GM23248 (cell line): Measurements from ENCODE around the gene CNGA2. TPM values are rescaled to one million over a fixed set of nuclear protein-coding genes. Genes with fewer than 3 reads are reported as not detected.

Experiments used
- DNase-seq: peaks from one replicate; pipeline ENCODE4 v3.0.0-alpha.2; 2015
- H2AFZ ChIP-seq: fragments of 200-600 bp; sonication (generic); 2 replicates; pipeline ENCODE4 v1.6.1; 2016; ENCODE audit warnings: antibody characterized with exemption
- H3F3A ChIP-seq: fragments of 200-600 bp; sonication (generic); 2 replicates; pipeline ENCODE4 v1.6.1; 2016; ENCODE audit warnings: mild to moderate bottlenecking, antibody characterized with exemption, mixed run types; ENCODE audit not compliant: insufficient read depth
- H3K27ac ChIP-seq: fragments of 200-600 bp; sonication (generic); 2 replicates; pipeline ENCODE4 v1.5.1; 2016; ENCODE audit warnings: mild to moderate bottlenecking
- H3K27me3 ChIP-seq: fragments of 200-600 bp; sonication (generic); replicated peaks from 2 replicates; pipeline ENCODE4 v1.6.1; 2016; ENCODE audit warnings: mild to moderate bottlenecking; ENCODE audit not compliant: insufficient read depth
- H3K36me3 ChIP-seq: fragments of 200-600 bp; sonication (generic); 2 replicates; pipeline ENCODE4 v1.6.1; 2016; ENCODE audit warnings: low read depth, mild to moderate bottlenecking
- H3K4me1 ChIP-seq: fragments of 200-600 bp; sonication (generic); 2 replicates; pipeline ENCODE4 v1.6.1; 2016; ENCODE audit warnings: mild to moderate bottlenecking; ENCODE audit not compliant: insufficient read depth
- H3K4me2 ChIP-seq: fragments of 200-600 bp; sonication (generic); one replicate; pipeline ENCODE4 v1.6.1; 2016; ENCODE audit warnings: mild to moderate bottlenecking; ENCODE audit not compliant: unreplicated experiment
- H3K4me3 ChIP-seq: fragments of 200-600 bp; sonication (generic); 2 replicates; pipeline ENCODE4 v1.5.1; 2016; ENCODE audit warnings: mild to moderate bottlenecking
- H3K79me2 ChIP-seq: fragments of 200-600 bp; sonication (generic); 2 replicates; pipeline ENCODE4 v1.6.1; 2016; ENCODE audit warnings: mild to moderate bottlenecking; ENCODE audit not compliant: insufficient read depth
- H3K9ac ChIP-seq: fragments of 200-600 bp; sonication (generic); 2 replicates; pipeline ENCODE4 v1.6.1; 2016; ENCODE audit warnings: mild to moderate bottlenecking
- H3K9me2 ChIP-seq: fragments of 200-600 bp; sonication (generic); 2 replicates; pipeline ENCODE4 v1.6.1; 2016; ENCODE audit warnings: mixed run types, mild to moderate bottlenecking, moderate library complexity; ENCODE audit not compliant: insufficient read depth
- H3K9me3 ChIP-seq: fragments of 200-600 bp; sonication (generic); one replicate; pipeline ENCODE4 v1.6.1; 2017; ENCODE audit warnings: low read depth
- H4K20me1 ChIP-seq: fragments of 200-600 bp; sonication (generic); 2 replicates; pipeline ENCODE4 v1.6.0; 2016; ENCODE audit not compliant: insufficient read depth
- EZH2 ChIP-seq: fragments of 200-600 bp; sonication (generic); IDR thresholded peaks from 2 replicates; pipeline ENCODE4 v1.6.1; 2018; ENCODE audit warnings: antibody characterized with exemption, mild to moderate bottlenecking; ENCODE audit not compliant: insufficient read depth, poor library complexity, severe bottlenecking
- EZH2phosphoT487 ChIP-seq: fragments of 200-600 bp; sonication (generic); IDR thresholded peaks from 2 replicates; pipeline ENCODE4 v1.6.1; 2018; ENCODE audit warnings: antibody characterized with exemption, moderate library complexity, mild to moderate bottlenecking, low read depth; ENCODE audit not compliant: insufficient read depth
- WGBS, 2 experiments: methylation state at CpG; one replicate each; pipeline ENCODE4 v1.1.6; 2015 to 2017; ENCODE audit warnings: low lambda C conversion rate in 2 of 2, low coverage in 1 of 2; ENCODE audit errors: missing lambda C conversion rate in 2 of 2; 5-methylcytosine and 5-hydroxymethylcytosine counted together
- in situ Hi-C: fragments of 300-500 bp; cut with MboI; formaldehyde crosslinking; loops from 2 replicates; pipeline ENCODE4 v1.15.0; 2020
- polyA plus RNA-seq: library from polyadenylated mRNA; unstranded; fragments of >200 nt; fragmentation: Nextera tagmentation; extraction: Ambion mirVana; gene quantifications from 2 replicates; pipeline ENCODE4 v1.2.1, GENCODE V29; 2016
- total RNA-seq: library from RNA; depleted of rRNA; stranded (reverse); fragments of >200 nt; shearing (Covaris generic); gene quantifications from 2 replicates; pipeline ENCODE4 v1.2.3, GENCODE V29; 2014

Gene CNGA2
- total and polyA plus RNA-seq, 2 experiments from 2014 or later: not detected

DNA sequence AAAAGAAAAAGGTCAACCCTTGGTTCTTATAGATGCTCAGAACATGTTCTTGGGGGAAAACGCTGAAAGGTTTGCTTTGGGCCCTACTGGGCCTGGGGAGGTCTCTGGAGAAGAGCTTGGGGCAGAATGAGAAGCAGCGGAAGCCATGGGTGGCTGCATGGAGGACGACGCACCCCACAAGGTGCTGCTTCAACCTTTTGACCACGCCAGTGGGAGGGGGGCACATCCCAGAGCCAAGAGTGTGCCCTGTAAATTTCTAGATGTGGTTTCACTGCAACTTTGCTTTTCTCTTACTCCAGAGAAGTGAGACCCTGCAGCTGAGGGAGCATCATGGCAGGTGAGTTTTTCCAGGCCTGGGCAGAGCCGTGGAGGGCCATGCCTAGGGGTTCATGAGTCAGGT, 36.1 kb upstream of the CNGA2 start:
- Histone ChIP-seq H3K9ac (no peak overlapping the region), H3K4me1 (peaks cover 24% of the 10 kb centered on the region), H3K4me3 (no peak overlapping the region), H3K36me3 (no peaks in the 10 kb centered on the region), H3K9me2 (no peaks in the 10 kb centered on the region), H2AFZ (no peak overlapping the region), H3K4me2 (no peak overlapping the region), H3F3A (0 out of 2 replicates have a peak, but pooled peaks cover 4% of the 10 kb centered on the region), H3K27ac (no peak overlapping the region), H3K79me2 (no peaks in the 10 kb centered on the region), H3K9me3 (no peaks in the 10 kb centered on the region), H4K20me1 (no peaks in the 10 kb centered on the region), H3K27me3 (no peaks in the 10 kb centered on the region)
- TF ChIP-seq EZH2 (no peak), EZH2phosphoT487 (no peak)
- no peak for DNase-seq
- in situ Hi-C loops: no loop called here
- 79 to 83% methylated on average over 4 to 6 of the region's 6 CpGs for WGBS, 2 experiments

DNA sequence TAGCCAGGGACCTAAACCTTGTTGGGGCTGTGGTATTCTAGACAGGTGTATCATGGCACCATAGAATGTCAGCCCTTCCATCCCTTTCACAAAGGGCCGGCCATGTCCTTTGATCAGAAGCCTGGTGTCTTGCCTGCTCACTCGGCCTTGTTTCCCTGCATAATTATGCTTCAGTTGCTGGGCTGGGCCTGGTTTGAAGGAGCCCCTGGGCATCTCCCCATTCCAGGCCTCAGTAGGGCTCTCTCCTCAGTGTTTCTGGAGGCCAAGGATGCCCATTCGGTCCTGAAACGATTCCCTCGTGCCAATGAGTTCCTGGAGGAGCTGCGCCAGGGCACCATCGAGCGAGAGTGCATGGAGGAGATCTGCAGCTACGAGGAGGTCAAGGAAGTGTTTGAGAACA, 34.8 kb upstream of the CNGA2 start:
- in situ Hi-C loops: no loop called here
- Histone ChIP-seq H3K27me3 (no peaks in the 10 kb centered on the region), H3K27ac (no peak overlapping the region), H2AFZ (no peak overlapping the region), H3K36me3 (no peaks in the 10 kb centered on the region), H3K9ac (no peak overlapping the region), H3K4me2 (no peak overlapping the region), H3K4me3 (no peak overlapping the region), H4K20me1 (no peaks in the 10 kb centered on the region), H3K9me3 (no peaks in the 10 kb centered on the region), H3K9me2 (no peaks in the 10 kb centered on the region), H3K4me1 (peaks cover 25% of the 10 kb centered on the region), H3K79me2 (no peaks in the 10 kb centered on the region), H3F3A (0 out of 2 replicates have a peak, but pooled peaks cover 4% of the 10 kb centered on the region)
- 92 to 95% methylated on average over 7 to 9 of the region's 9 CpGs for WGBS, 2 experiments
- no peak for TF ChIP-seq EZH2phosphoT487
- no peak for TF ChIP-seq EZH2
- DNase-seq: no peak

DNA sequence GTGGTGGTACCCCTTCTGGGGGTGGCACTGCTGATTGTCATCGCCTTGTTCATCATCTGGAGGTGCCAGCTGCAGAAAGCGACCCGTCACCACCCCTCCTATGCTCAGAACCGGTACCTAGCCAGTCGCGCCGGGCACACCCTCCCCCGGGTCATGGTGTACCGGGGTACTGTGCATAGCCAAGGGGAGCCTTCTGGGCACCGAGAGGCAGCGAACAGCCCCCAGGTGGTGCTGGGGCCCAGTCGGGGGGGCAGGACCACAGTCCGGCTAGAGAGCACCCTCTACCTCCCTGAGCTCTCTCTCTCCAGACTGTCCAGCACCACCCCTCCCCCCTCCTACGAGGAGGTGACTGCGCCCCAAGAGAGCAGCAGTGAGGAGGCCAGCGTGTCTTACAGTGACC, 34.0 kb upstream of the CNGA2 start:
- H3K27me3 ChIP-seq: no peaks in the 10 kb centered on the region
- H3K4me3 ChIP-seq: no peak overlapping the region
- H3K27ac ChIP-seq: no peak overlapping the region
- H2AFZ ChIP-seq: no peak overlapping the region
- H3K79me2 ChIP-seq: no peaks in the 10 kb centered on the region
- no peaks in the 10 kb centered on the region for H3K9me3 ChIP-seq
- H3K4me2 ChIP-seq: no peak overlapping the region
- no peaks in the 10 kb centered on the region for H3K36me3 ChIP-seq
- TF ChIP-seq EZH2 (no peak), EZH2phosphoT487 (no peak)
- H3K9me2 ChIP-seq: no peaks in the 10 kb centered on the region
- 0 out of 2 replicates have a peak, but pooled peaks cover 4% of the 10 kb centered on the region for H3F3A ChIP-seq
- H4K20me1 ChIP-seq: no peaks in the 10 kb centered on the region
- WGBS, 2 experiments: 90 to 92% methylated on average over 14 to 15 of the region's 16 CpGs
- DNase-seq: no peak
- H3K9ac ChIP-seq: no peak overlapping the region
- peaks cover 25% of the 10 kb centered on the region for H3K4me1 ChIP-seq
- in situ Hi-C loops: no loop called here

DNA sequence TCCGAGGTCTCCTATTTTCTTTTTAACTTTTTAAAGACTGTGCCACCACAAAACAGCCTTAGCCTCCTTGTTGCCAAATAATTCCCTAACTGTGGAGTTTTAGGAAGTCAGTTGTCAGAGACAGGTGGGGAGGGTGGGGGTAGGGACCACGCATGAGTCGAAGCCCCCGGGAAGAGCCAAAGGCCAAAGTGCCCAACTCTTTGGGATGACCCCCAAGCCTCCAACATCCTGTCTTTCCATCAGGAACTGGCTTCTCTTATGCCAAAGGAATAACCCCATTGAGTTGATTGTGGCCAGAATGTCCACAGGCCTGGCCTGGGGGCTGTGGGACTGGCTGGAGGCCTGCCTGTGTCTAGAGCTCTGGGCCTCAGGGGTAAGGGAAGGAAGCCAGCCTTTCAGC, 33.5 kb upstream of the CNGA2 start:
- WGBS, 2 experiments: 100% methylated on average over 1 to 3 of the region's 4 CpGs
- Histone ChIP-seq H3K36me3 (no peaks in the 10 kb centered on the region), H3K4me2 (no peak overlapping the region), H3K9me3 (no peaks in the 10 kb centered on the region), H3F3A (0 out of 2 replicates have a peak, but pooled peaks cover 4% of the 10 kb centered on the region), H3K79me2 (no peaks in the 10 kb centered on the region), H4K20me1 (no peaks in the 10 kb centered on the region), H3K27me3 (no peaks in the 10 kb centered on the region), H3K27ac (no peak overlapping the region), H3K9ac (no peak overlapping the region), H3K4me1 (peaks cover 25% of the 10 kb centered on the region), H2AFZ (no peak overlapping the region), H3K9me2 (no peaks in the 10 kb centered on the region), H3K4me3 (no peak overlapping the region)
- TF ChIP-seq EZH2phosphoT487: no peak
- no peak for TF ChIP-seq EZH2
- in situ Hi-C loops: no loop called here
- DNase-seq: no peak

DNA sequence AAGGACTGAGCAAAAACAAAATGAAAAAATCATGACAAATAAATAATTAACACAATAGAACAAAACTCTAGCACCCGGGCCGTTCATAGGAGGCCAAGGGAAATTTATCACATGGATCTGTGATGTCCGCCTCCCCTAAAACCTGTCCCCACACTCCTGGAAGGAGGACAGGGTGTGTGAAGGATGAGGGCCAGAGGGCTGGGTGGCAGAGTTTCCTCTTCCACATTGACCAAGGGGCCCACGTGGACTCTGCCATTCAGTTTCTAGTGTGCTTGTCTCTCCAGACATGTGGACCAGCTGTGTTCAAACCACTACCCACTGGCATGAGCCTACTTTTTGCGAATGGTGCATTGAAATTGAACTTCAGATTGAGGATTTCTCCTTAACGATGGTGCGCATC, 33.0 kb upstream of the CNGA2 start:
- no peak overlapping the region for H3K27ac ChIP-seq
- H3K9me3 ChIP-seq: no peaks in the 10 kb centered on the region
- no peak overlapping the region for H2AFZ ChIP-seq
- no peak overlapping the region for H3K9ac ChIP-seq
- no peaks in the 10 kb centered on the region for H3K27me3 ChIP-seq
- TF ChIP-seq EZH2: no peak
- TF ChIP-seq EZH2phosphoT487: no peak
- no peak overlapping the region for H3K4me2 ChIP-seq
- H3K36me3 ChIP-seq: no peaks in the 10 kb centered on the region
- DNase-seq: no peak
- 65 to 66% methylated on average over 6 to 7 of the region's 7 CpGs for WGBS, 2 experiments
- H3K9me2 ChIP-seq: no peaks in the 10 kb centered on the region
- no peaks in the 10 kb centered on the region for H3K79me2 ChIP-seq
- in situ Hi-C loops: no loop called here
- peaks cover 24% of the 10 kb centered on the region for H3K4me1 ChIP-seq
- H4K20me1 ChIP-seq: no peaks in the 10 kb centered on the region
- H3K4me3 ChIP-seq: no peak overlapping the region
- 0 out of 2 replicates have a peak, but pooled peaks cover 4% of the 10 kb centered on the region for H3F3A ChIP-seq
